ENCODE data around the gene DDX3X.

- TF ChIP-seq, protein P1, sequence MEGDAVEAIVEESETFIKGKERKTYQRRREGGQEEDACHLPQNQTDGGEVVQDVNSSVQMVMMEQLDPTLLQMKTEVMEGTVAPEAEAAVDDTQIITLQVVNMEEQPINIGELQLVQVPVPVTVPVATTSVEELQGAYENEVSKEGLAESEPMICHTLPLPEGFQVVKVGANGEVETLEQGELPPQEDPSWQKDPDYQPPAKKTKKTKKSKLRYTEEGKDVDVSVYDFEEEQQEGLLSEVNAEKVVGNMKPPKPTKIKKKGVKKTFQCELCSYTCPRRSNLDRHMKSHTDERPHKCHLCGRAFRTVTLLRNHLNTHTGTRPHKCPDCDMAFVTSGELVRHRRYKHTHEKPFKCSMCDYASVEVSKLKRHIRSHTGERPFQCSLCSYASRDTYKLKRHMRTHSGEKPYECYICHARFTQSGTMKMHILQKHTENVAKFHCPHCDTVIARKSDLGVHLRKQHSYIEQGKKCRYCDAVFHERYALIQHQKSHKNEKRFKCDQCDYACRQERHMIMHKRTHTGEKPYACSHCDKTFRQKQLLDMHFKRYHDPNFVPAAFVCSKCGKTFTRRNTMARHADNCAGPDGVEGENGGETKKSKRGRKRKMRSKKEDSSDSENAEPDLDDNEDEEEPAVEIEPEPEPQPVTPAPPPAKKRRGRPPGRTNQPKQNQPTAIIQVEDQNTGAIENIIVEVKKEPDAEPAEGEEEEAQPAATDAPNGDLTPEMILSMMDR (IDR thresholded peaks at IDR 0.05; ENCODE audit: insufficient read depth, low read depth, low read length), result no peak
- no peak for TF ChIP-seq EZH2 (IDR thresholded peaks at IDR 0.05; ENCODE audit: insufficient read depth, low read length)
Observed at GRCh38 chrX:41333744-41334362, at the start of gene DDX3X.

All from astrocyte (in vitro differentiated cells and primary cell).